HCT116 (cell line): ENCODE results near the gene TVP23A. TPM values are rescaled to one million over a fixed set of nuclear protein-coding genes. Genes with fewer than 3 reads are reported as not detected.

Source experiments
- ATAC-seq: fragments of 200-7000 bp; cut with Tn5 transposase; 2 replicates; pipeline ENCODE4 v1.9.1; 2020; ENCODE audit warnings: mild to moderate bottlenecking, moderate library complexity
- BruUV-seq: library from RNA; stranded (reverse); fragments of 400-500 nt; replicated peaks from 2 replicates; lab custom pipeline; 2021; lab: Mats Ljungman, UMichigan
- CTCF ChIA-PET: fragments of 300-600 bp; sonication (Branson Sonifier 250); formaldehyde crosslinking; loops from one replicate; lab custom pipeline; 2021; ENCODE audit warnings: antibody characterized with exemption; lab: Charles Lee
- POLR2A ChIA-PET: fragments of 300-600, 350-600 bp; sonication (Branson Sonifier 250); formaldehyde crosslinking; loops from one replicate; lab custom pipeline; 2021; ENCODE audit warnings: antibody characterized with exemption; lab: Charles Lee
- RAD21 ChIA-PET, 2 experiments: fragments of 300-600 bp; sonication (Branson Sonifier 250); formaldehyde crosslinking; loops; one replicate each; lab custom pipeline; 2023; ENCODE audit warnings: low total read pairs in 2 of 2; ENCODE audit not compliant: uncharacterized antibody in 2 of 2, unreplicated experiment in 2 of 2, low non-redundant PET in 1 of 2; lab: Charles Lee
- DNase-seq: peaks from one replicate; pipeline ENCODE4 v3.0.0-alpha.2; 2010; ENCODE audit warnings: low read depth, low spot score
- H2AFZ ChIP-seq: fragments of 200-600 bp; shearing (Covaris generic), sonication (generic); 2 replicates; pipeline ENCODE4 v1.6.1; 2017; ENCODE audit warnings: low read depth, mixed run types, mixed read lengths, antibody characterized with exemption, low read length; ENCODE audit not compliant: poor library complexity, severe bottlenecking
- H3K27ac ChIP-seq: 2 replicates; pipeline ENCODE4 v1.5.1; 2012; ENCODE audit warnings: low read depth, low read length
- H3K27me3 ChIP-seq: fragments of 200-600 bp; sonication (generic); 2 replicates; pipeline ENCODE4 v1.6.1; 2016; ENCODE audit warnings: mixed run types, low read length, mixed read lengths; ENCODE audit not compliant: insufficient read depth
- H3K36me3 ChIP-seq, 2 experiments: fragments of 200-500 bp in 1 of 2; fragments of 200-600 bp in 1 of 2; sonication (Bioruptor generic) in 1 of 2; sonication (generic) in 1 of 2; 2 replicates each; pipeline versions ENCODE4 v1.5.1 to v1.6.1; 2014 to 2016; ENCODE audit warnings: low read length in 2 of 2, inconsistent platforms in 1 of 2, mixed read lengths in 1 of 2, mixed run types in 1 of 2; ENCODE audit not compliant: insufficient read depth in 2 of 2, control insufficient read depth in 1 of 2
- H3K4me1 ChIP-seq, 2 experiments: fragments of 200-600 bp in 1 of 2; sonication (generic) in 1 of 2; 2 replicates each; pipeline versions ENCODE4 v1.5.1 to v1.6.1; 2012 to 2017; ENCODE audit warnings: low read length in 2 of 2, inconsistent platforms in 1 of 2, mild to moderate bottlenecking in 1 of 2, mixed read lengths in 1 of 2, mixed run types in 1 of 2, moderate library complexity in 1 of 2; ENCODE audit not compliant: insufficient read depth in 2 of 2, control insufficient read depth in 1 of 2
- H3K4me2 ChIP-seq: fragments of 200-600 bp; sonication (generic); 2 replicates; pipeline ENCODE4 v1.6.1; 2017; ENCODE audit warnings: mixed run types, low read length, mixed read lengths
- H3K4me3 ChIP-seq, 2 experiments: fragments of 200-600 bp in 1 of 2; sonication (generic) in 1 of 2; replicated peaks in 1 of 2; 2 replicates each; pipeline ENCODE4 v1.5.1; 2011 to 2016; ENCODE audit warnings: low read length in 2 of 2, control low read depth in 1 of 2, low read depth in 1 of 2, mild to moderate bottlenecking in 1 of 2, mixed read lengths in 1 of 2, mixed run types in 1 of 2
- H3K79me2 ChIP-seq: fragments of 200-600 bp; sonication (generic); 2 replicates; pipeline ENCODE4 v1.6.1; 2017; ENCODE audit warnings: mild to moderate bottlenecking, mixed run types, low read length, moderate library complexity, mixed read lengths; ENCODE audit not compliant: insufficient read depth
- H3K9ac ChIP-seq: fragments of 200-600 bp; sonication (generic); 2 replicates; pipeline ENCODE4 v1.6.1; 2016; ENCODE audit warnings: low read length, mixed read lengths
- H3K9me2 ChIP-seq: fragments of 200-600 bp; sonication (generic), shearing (Covaris generic); 2 replicates; pipeline ENCODE4 v1.6.1; 2017; ENCODE audit warnings: mixed run types, mild to moderate bottlenecking, moderate library complexity; ENCODE audit not compliant: insufficient read depth
- H3K9me3 ChIP-seq, 2 experiments: fragments of 200-500 bp in 1 of 2; fragments of 200-600 bp in 1 of 2; sonication (Bioruptor generic) in 1 of 2; sonication (generic) in 1 of 2; 2 replicates each; pipeline ENCODE4 v1.6.1; 2014 to 2017; ENCODE audit warnings: low read length in 2 of 2, mixed read lengths in 2 of 2, inconsistent platforms in 1 of 2, low read depth in 1 of 2, mild to moderate bottlenecking in 1 of 2, mixed run types in 1 of 2, moderate library complexity in 1 of 2; ENCODE audit not compliant: control insufficient read depth in 1 of 2, insufficient read depth in 1 of 2
- H4K20me1 ChIP-seq: fragments of 200-600 bp; sonication (generic), shearing (Covaris generic); 2 replicates; pipeline ENCODE4 v1.6.1; 2017; ENCODE audit warnings: mixed run types, mild to moderate bottlenecking, moderate library complexity; ENCODE audit not compliant: insufficient read depth
- ATF3 ChIP-seq: IDR thresholded peaks from 2 replicates; pipeline ENCODE4 v1.6.1; 2012
- CEBPB ChIP-seq: IDR thresholded peaks from 2 replicates; pipeline ENCODE4 v1.6.1; 2012; ENCODE audit warnings: low read depth
- CTCF ChIP-seq, 3 experiments: fragments of 200-600 bp in 1 of 3; sonication (generic) in 1 of 3; IDR thresholded peaks in 2 of 3; conservative IDR thresholded peaks in 1 of 3; 2 replicates each; pipeline ENCODE4 v1.5.1; 2012 to 2017; ENCODE audit warnings: low read depth in 2 of 3, low read length in 2 of 3, antibody characterized with exemption in 1 of 3, borderline replicate concordance in 1 of 3, control low read depth in 1 of 3, mild to moderate bottlenecking in 1 of 3, mixed read lengths in 1 of 3, mixed run types in 1 of 3, moderate library complexity in 1 of 3; ENCODE audit not compliant: insufficient read depth in 1 of 3
- EZH2phosphoT487 ChIP-seq: fragments of 200-600 bp; IDR thresholded peaks from 2 replicates; pipeline ENCODE4 v1.6.1; 2018; ENCODE audit warnings: antibody characterized with exemption, borderline replicate concordance
- MAX ChIP-seq: IDR thresholded peaks from 2 replicates; pipeline ENCODE4 v1.6.1; 2012
- POLR2A ChIP-seq: IDR thresholded peaks from 2 replicates; pipeline ENCODE4 v1.7.0; 2011; ENCODE audit warnings: borderline replicate concordance; ENCODE audit not compliant: insufficient read depth, insufficient read length; ENCODE audit errors: extremely low read depth
- RAD21 ChIP-seq: IDR thresholded peaks from 2 replicates; pipeline ENCODE4 v1.6.1; 2012; ENCODE audit warnings: low read depth, mild to moderate bottlenecking
- REST ChIP-seq: IDR thresholded peaks from 2 replicates; pipeline ENCODE4 v1.6.1; 2012; ENCODE audit warnings: low read depth
- SIN3A ChIP-seq: IDR thresholded peaks from 2 replicates; pipeline ENCODE4 v1.6.1; 2012; ENCODE audit warnings: low read depth
- SP1 ChIP-seq: IDR thresholded peaks from 2 replicates; pipeline ENCODE4 v1.6.1; 2012; ENCODE audit warnings: low read depth
- ZFX ChIP-seq: fragments of 450-650 bp; IDR thresholded peaks from 2 replicates; pipeline ENCODE4 v1.6.1; 2017
- ZNF274 ChIP-seq: fragments of 200-500 bp; sonication (Bioruptor generic); IDR thresholded peaks from 2 replicates; pipeline ENCODE4 v1.6.1; 2014; ENCODE audit warnings: mild to moderate bottlenecking, low read depth, low read length, inconsistent platforms
- intact Hi-C: fragments of 100-400 bp; cut with micrococcal nuclease; formaldehyde crosslinking; loops from 2 replicates; pipeline ENCODE4 v1.10.0; 2022
- total RNA-seq: library from RNA; stranded (reverse); gene quantifications from one replicate; pipeline ENCODE4 v1.2.1, GENCODE V29; 2021; ENCODE audit not compliant: unreplicated experiment

The TVP23A gene
- total RNA-seq, 1 experiment from 2014 or later = not detected

GRCh38 chr16:10839279-10839666 lies 20.7 kb upstream of the TVP23A start:
- TF ChIP-seq EZH2phosphoT487 (no peak), ATF3 (no peak), ZNF274 (no peak), RAD21 (no peak), SP1 (no peak), CTCF (IDR thresholded peaks at IDR 0.05 in 2 of 3, conservative IDR thresholded peaks at IDR 0.05 in 1 of 3; ENCODE audit: borderline replicate concordance in 1 of 3, insufficient read depth in 1 of 3, low read depth in 2 of 3, low read length in 2 of 3) (no peak), POLR2A (no peak), REST (no peak), MAX (no peak), CEBPB (no peak), ZFX (no peak), SIN3A (no peak)
- no TSS peak for BruUV-seq
- no peak overlapping the region for H3K9ac ChIP-seq
- H3K4me2 ChIP-seq = no peak overlapping the region
- ChIA-PET POLR2A (no interaction called here), CTCF (no interaction called here), RAD21 (no interaction called here)
- DNase-seq = no peak
- H4K20me1 ChIP-seq = no peaks in the 10 kb centered on the region
- H3K36me3 ChIP-seq = no peaks in the 10 kb centered on the region
- no peaks in the 10 kb centered on the region for H3K9me2 ChIP-seq
- peaks cover 15% of the 10 kb centered on the region; the same call in 1 of the 2 replicates for H3K27me3 ChIP-seq
- H3K27ac ChIP-seq = no peak overlapping the region
- ATAC-seq = no peak
- H3K4me1 ChIP-seq = no peaks in the 10 kb centered on the region
- no peaks in the 10 kb centered on the region for H3K9me3 ChIP-seq
- H2AFZ ChIP-seq = no peak overlapping the region
- no peak overlapping the region for H3K4me3 ChIP-seq
- no peaks in the 10 kb centered on the region for H3K79me2 ChIP-seq
- intact Hi-C loops = no loop called here
